ENCODE measurements around the gene CLTB. TPM values are rescaled to one million over a fixed set of nuclear protein-coding genes. Genes with fewer than 3 reads are reported as not detected.

Gene CLTB
- total and polyA plus RNA-seq, 2 of the 13 experiments (the other 11 are each of a cell fraction or from before 2014, with no cell fraction given) = 23.3 to 33.8 TPM

DNA sequence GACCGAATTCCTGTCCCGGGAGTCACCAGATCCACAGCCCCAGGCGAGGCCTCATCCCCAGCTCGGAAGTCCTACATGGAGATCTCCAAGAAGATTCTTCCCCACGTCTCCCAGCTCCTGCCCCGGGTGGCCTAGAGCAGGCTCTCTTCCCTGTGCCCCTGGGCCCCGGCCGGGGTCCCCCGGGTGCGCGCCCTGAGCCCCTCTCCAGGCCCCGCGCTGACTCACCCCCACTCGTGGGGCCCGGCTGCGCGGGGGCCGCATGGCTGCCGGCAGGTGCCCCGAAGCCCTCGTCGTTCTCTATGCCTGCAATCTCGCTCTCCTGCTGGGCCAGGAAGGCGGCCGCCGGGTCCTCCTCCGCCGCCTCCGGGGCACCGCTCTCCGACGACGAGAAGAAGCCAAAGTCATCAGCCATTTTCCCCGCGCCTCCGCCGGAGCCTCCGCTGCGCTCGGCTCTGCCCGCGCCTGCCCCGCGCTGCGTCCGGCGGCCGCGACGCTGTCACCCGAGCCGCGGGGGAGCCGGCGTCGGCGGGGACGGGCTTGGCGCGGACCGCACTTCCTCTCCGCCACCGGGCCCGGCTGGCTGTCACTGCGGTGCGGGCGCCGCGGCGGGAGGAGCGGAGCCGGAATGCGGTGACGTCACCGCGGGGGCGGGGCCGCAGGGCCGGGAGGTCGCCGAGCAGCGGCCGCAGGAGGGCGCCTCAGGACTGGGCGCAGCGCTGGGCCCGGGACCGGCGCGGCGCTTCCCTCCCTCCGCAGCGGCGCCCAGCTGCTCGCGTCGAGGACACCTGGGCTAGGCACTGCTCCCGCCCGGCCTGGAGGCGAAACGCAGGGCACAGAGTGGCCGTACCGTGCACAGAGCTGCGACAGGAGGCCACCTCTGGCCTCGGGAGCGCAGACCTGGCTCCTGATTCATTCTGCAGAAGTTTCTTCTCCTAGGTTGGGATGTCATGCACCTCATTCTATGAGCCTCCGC is at the start of gene CLTB (continued):
- TF ChIP-seq, protein P1, sequence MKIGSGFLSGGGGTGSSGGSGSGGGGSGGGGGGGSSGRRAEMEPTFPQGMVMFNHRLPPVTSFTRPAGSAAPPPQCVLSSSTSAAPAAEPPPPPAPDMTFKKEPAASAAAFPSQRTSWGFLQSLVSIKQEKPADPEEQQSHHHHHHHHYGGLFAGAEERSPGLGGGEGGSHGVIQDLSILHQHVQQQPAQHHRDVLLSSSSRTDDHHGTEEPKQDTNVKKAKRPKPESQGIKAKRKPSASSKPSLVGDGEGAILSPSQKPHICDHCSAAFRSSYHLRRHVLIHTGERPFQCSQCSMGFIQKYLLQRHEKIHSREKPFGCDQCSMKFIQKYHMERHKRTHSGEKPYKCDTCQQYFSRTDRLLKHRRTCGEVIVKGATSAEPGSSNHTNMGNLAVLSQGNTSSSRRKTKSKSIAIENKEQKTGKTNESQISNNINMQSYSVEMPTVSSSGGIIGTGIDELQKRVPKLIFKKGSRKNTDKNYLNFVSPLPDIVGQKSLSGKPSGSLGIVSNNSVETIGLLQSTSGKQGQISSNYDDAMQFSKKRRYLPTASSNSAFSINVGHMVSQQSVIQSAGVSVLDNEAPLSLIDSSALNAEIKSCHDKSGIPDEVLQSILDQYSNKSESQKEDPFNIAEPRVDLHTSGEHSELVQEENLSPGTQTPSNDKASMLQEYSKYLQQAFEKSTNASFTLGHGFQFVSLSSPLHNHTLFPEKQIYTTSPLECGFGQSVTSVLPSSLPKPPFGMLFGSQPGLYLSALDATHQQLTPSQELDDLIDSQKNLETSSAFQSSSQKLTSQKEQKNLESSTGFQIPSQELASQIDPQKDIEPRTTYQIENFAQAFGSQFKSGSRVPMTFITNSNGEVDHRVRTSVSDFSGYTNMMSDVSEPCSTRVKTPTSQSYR (CRISPR knock-in tag; IDR thresholded peaks at IDR 0.05; ENCODE audit: borderline replicate concordance) = no peak
- TF ChIP-seq, protein P2, sequence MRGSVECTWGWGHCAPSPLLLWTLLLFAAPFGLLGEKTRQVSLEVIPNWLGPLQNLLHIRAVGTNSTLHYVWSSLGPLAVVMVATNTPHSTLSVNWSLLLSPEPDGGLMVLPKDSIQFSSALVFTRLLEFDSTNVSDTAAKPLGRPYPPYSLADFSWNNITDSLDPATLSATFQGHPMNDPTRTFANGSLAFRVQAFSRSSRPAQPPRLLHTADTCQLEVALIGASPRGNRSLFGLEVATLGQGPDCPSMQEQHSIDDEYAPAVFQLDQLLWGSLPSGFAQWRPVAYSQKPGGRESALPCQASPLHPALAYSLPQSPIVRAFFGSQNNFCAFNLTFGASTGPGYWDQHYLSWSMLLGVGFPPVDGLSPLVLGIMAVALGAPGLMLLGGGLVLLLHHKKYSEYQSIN (CRISPR knock-in tag; IDR thresholded peaks at IDR 0.05; ENCODE audit: borderline replicate concordance) = no peak
- TF ChIP-seq ZNF44 (CRISPR knock-in tag; IDR thresholded peaks at IDR 0.05) = no peak
- TF ChIP-seq, protein P3, sequence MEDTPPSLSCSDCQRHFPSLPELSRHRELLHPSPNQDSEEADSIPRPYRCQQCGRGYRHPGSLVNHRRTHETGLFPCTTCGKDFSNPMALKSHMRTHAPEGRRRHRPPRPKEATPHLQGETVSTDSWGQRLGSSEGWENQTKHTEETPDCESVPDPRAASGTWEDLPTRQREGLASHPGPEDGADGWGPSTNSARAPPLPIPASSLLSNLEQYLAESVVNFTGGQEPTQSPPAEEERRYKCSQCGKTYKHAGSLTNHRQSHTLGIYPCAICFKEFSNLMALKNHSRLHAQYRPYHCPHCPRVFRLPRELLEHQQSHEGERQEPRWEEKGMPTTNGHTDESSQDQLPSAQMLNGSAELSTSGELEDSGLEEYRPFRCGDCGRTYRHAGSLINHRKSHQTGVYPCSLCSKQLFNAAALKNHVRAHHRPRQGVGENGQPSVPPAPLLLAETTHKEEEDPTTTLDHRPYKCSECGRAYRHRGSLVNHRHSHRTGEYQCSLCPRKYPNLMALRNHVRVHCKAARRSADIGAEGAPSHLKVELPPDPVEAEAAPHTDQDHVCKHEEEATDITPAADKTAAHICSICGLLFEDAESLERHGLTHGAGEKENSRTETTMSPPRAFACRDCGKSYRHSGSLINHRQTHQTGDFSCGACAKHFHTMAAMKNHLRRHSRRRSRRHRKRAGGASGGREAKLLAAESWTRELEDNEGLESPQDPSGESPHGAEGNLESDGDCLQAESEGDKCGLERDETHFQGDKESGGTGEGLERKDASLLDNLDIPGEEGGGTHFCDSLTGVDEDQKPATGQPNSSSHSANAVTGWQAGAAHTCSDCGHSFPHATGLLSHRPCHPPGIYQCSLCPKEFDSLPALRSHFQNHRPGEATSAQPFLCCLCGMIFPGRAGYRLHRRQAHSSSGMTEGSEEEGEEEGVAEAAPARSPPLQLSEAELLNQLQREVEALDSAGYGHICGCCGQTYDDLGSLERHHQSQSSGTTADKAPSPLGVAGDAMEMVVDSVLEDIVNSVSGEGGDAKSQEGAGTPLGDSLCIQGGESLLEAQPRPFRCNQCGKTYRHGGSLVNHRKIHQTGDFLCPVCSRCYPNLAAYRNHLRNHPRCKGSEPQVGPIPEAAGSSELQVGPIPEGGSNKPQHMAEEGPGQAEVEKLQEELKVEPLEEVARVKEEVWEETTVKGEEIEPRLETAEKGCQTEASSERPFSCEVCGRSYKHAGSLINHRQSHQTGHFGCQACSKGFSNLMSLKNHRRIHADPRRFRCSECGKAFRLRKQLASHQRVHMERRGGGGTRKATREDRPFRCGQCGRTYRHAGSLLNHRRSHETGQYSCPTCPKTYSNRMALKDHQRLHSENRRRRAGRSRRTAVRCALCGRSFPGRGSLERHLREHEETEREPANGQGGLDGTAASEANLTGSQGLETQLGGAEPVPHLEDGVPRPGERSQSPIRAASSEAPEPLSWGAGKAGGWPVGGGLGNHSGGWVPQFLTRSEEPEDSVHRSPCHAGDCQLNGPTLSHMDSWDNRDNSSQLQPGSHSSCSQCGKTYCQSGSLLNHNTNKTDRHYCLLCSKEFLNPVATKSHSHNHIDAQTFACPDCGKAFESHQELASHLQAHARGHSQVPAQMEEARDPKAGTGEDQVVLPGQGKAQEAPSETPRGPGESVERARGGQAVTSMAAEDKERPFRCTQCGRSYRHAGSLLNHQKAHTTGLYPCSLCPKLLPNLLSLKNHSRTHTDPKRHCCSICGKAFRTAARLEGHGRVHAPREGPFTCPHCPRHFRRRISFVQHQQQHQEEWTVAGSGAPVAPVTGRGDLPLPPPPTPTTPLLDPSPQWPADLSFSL (CRISPR knock-in tag; IDR thresholded peaks at IDR 0.05) = no peak
- no peak for TF ChIP-seq ZNF460 (CRISPR knock-in tag; IDR thresholded peaks at IDR 0.05; ENCODE audit: borderline replicate concordance)
- TF ChIP-seq, protein P4, sequence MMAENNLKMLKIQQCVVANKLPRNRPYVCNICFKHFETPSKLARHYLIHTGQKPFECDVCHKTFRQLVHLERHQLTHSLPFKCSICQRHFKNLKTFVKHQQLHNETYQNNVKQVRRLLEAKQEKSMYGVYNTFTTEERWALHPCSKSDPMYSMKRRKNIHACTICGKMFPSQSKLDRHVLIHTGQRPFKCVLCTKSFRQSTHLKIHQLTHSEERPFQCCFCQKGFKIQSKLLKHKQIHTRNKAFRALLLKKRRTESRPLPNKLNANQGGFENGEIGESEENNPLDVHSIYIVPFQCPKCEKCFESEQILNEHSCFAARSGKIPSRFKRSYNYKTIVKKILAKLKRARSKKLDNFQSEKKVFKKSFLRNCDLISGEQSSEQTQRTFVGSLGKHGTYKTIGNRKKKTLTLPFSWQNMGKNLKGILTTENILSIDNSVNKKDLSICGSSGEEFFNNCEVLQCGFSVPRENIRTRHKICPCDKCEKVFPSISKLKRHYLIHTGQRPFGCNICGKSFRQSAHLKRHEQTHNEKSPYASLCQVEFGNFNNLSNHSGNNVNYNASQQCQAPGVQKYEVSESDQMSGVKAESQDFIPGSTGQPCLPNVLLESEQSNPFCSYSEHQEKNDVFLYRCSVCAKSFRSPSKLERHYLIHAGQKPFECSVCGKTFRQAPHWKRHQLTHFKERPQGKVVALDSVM (CRISPR knock-in tag; IDR thresholded peaks at IDR 0.05) = peak; percentile 73
- TF ChIP-seq SNAPC2 (CRISPR knock-in tag; IDR thresholded peaks at IDR 0.05) = no peak; the same call in 1 of the 2 replicates
- TF ChIP-seq KLF6 (CRISPR knock-in tag; IDR thresholded peaks at IDR 0.05) = peak; percentile 72; the same call in 1 of the 2 replicates
- 0 out of 2 replicates have a peak, but pooled peaks have one; percentile 47 for TF ChIP-seq HNRNPL (IDR thresholded peaks at IDR 0.05; ENCODE audit: low read depth, low read length)
- TF ChIP-seq ZFAT (CRISPR knock-in tag; conservative IDR thresholded peaks at IDR 0.05) = no peak
- TF ChIP-seq HMGA1 (CRISPR knock-in tag; conservative IDR thresholded peaks at IDR 0.05) = no peak
- TF ChIP-seq NRL (CRISPR knock-in tag; IDR thresholded peaks at IDR 0.05; ENCODE audit: borderline replicate concordance) = peak; percentile 73; the same call in 1 of the 2 replicates
- TF ChIP-seq, protein P5, sequence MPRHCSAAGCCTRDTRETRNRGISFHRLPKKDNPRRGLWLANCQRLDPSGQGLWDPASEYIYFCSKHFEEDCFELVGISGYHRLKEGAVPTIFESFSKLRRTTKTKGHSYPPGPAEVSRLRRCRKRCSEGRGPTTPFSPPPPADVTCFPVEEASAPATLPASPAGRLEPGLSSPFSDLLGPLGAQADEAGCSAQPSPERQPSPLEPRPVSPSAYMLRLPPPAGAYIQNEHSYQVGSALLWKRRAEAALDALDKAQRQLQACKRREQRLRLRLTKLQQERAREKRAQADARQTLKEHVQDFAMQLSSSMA (CRISPR knock-in tag; IDR thresholded peaks at IDR 0.05) = no peak
- TF ChIP-seq KDM1A (CRISPR knock-in tag; IDR thresholded peaks at IDR 0.05) = no peak

All from HepG2 (cell line).